ENCODE results near the gene MORC4.
A peak's percentile ranks its signal among the peaks of the same experiment; 100 is the strongest.

The MORC4 gene

DNA sequence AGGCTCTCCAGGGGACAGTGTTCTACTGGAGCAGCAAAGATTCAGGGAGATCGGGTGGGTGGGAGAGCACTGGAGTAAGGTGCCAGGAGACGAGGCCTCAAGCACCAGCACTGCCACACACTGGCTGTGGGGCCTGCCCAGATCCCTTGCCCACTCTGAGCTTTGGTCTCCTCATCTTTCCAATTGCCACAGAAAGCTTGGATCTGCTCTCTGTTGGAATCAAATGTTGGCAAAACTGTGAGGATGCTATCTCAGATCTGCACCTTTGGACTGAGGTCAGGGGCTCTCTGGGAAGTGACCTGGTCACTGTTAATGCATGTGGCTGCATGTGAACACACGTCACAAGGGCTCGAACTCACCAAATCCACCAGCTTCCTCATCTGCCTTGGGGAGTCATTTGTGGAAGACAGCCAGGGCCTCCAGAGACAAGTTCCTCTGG is 98.2 kb downstream of the MORC4 start:
- Histone ChIP-seq H3K4me1 (ENCODE audit: insufficient read depth, poor library complexity, severe bottlenecking) (no peaks in the 10 kb centered on the region), H3K27me3 (ENCODE audit: insufficient read depth, poor library complexity, severe bottlenecking) (no peaks in the 10 kb centered on the region), H3K36me3 (ENCODE audit: low read depth) (no peaks in the 10 kb centered on the region), H3K4me3 (ENCODE audit: severe bottlenecking) (no peak overlapping the region), H3K9me3 (ENCODE audit: severe bottlenecking) (no peaks in the 10 kb centered on the region), H3K27ac (ENCODE audit: poor library complexity, severe bottlenecking) (no peak overlapping the region)
- DNase-seq (ENCODE audit: low spot score) (no peak), ATAC-seq (ENCODE audit: low read depth) (no peak)
- TF ChIP-seq, protein P1, sequence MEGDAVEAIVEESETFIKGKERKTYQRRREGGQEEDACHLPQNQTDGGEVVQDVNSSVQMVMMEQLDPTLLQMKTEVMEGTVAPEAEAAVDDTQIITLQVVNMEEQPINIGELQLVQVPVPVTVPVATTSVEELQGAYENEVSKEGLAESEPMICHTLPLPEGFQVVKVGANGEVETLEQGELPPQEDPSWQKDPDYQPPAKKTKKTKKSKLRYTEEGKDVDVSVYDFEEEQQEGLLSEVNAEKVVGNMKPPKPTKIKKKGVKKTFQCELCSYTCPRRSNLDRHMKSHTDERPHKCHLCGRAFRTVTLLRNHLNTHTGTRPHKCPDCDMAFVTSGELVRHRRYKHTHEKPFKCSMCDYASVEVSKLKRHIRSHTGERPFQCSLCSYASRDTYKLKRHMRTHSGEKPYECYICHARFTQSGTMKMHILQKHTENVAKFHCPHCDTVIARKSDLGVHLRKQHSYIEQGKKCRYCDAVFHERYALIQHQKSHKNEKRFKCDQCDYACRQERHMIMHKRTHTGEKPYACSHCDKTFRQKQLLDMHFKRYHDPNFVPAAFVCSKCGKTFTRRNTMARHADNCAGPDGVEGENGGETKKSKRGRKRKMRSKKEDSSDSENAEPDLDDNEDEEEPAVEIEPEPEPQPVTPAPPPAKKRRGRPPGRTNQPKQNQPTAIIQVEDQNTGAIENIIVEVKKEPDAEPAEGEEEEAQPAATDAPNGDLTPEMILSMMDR (IDR thresholded peaks at IDR 0.05; ENCODE audit: poor library complexity, severe bottlenecking): no peak

DNA sequence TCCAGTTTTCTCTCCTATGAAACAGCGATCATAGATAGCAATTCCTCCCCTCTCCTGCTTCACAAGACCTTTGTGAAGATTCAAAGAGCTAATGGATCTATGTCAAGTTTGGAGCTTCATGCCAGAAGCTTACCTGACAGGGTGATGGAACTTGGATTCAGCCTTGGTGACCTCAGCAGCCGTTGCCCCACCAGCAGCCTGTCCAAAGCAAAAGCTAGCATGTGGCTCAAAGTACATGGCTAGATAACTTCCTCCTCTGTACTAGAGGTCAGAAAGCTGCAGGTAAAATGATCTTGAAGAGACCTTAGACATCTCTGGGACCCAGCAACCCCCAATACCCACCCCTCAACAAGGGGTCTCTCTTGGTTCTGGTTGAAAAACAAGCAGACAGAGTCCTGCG is 98.7 kb downstream of the MORC4 start:
- Histone ChIP-seq H3K4me1 (ENCODE audit: insufficient read depth, poor library complexity, severe bottlenecking) (no peaks in the 10 kb centered on the region), H3K27ac (ENCODE audit: poor library complexity, severe bottlenecking) (no peak overlapping the region), H3K4me3 (ENCODE audit: severe bottlenecking) (no peak overlapping the region), H3K9me3 (ENCODE audit: severe bottlenecking) (no peaks in the 10 kb centered on the region), H3K36me3 (ENCODE audit: low read depth) (no peaks in the 10 kb centered on the region), H3K27me3 (ENCODE audit: insufficient read depth, poor library complexity, severe bottlenecking) (no peaks in the 10 kb centered on the region)
- TF ChIP-seq, protein P1 (IDR thresholded peaks at IDR 0.05; ENCODE audit: poor library complexity, severe bottlenecking): no peak
- DNase-seq (ENCODE audit: low spot score): no peak
- no peak for ATAC-seq (ENCODE audit: low read depth)

DNA sequence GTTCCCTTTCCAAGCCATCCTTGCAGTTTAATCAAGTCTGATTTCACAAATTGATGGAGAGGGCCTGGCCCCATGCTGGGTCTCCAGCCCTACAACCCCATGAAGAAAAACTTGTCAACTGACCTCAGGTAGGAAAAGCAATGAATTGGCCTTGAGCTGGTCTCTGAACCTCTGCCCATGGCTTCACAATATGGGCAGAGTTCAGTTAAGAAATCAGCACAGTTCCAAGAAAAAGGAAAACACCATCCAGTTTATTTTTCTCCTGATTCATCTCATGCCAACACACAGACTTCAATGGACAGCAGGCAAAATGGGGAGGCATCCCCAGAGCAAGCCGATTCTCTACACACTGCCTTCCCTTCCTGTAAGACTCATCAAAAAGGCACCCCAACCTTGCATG is 100.2 kb downstream of the MORC4 start:
- no peaks in the 10 kb centered on the region for H3K27me3 ChIP-seq (ENCODE audit: insufficient read depth, poor library complexity, severe bottlenecking)
- ATAC-seq (ENCODE audit: low read depth): no peak
- peaks cover 12% of the 10 kb centered on the region for H3K4me1 ChIP-seq (ENCODE audit: insufficient read depth, poor library complexity, severe bottlenecking)
- H3K9me3 ChIP-seq (ENCODE audit: severe bottlenecking): no peaks in the 10 kb centered on the region
- H3K36me3 ChIP-seq (ENCODE audit: low read depth): no peaks in the 10 kb centered on the region
- H3K4me3 ChIP-seq (ENCODE audit: severe bottlenecking): no peak overlapping the region
- H3K27ac ChIP-seq (ENCODE audit: poor library complexity, severe bottlenecking): no peak overlapping the region
- TF ChIP-seq, protein P1 (IDR thresholded peaks at IDR 0.05; ENCODE audit: poor library complexity, severe bottlenecking): no peak
- DNase-seq (ENCODE audit: low spot score): no peak

DNA sequence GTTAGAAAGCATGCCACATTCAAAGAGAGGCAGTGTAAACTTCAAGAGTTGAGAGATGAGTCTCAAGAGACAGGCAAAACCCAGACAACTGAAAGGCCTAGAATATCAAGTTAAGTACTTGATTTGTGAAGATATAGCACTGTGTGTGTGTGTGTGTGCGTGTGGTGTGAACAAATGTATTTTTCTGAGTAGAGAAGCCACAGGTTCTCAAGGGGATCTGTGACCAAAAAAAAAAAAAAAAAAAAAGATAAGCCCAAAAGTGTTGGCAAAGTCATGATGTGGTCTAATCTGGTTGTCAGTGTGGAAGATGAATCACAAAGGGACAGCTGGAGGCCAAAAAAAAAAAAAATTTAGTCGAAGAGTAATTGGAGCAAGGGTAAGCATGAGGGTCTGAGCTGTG is 100.7 kb downstream of the MORC4 start:
- ATAC-seq (ENCODE audit: low read depth) (no peak), DNase-seq (ENCODE audit: low spot score) (no peak)
- no peaks in the 10 kb centered on the region for H3K9me3 ChIP-seq (ENCODE audit: severe bottlenecking)
- no peaks in the 10 kb centered on the region for H3K27me3 ChIP-seq (ENCODE audit: insufficient read depth, poor library complexity, severe bottlenecking)
- TF ChIP-seq, protein P1 (IDR thresholded peaks at IDR 0.05; ENCODE audit: poor library complexity, severe bottlenecking): no peak
- H3K27ac ChIP-seq (ENCODE audit: poor library complexity, severe bottlenecking): no peak overlapping the region
- H3K36me3 ChIP-seq (ENCODE audit: low read depth): no peaks in the 10 kb centered on the region
- H3K4me1 ChIP-seq (ENCODE audit: insufficient read depth, poor library complexity, severe bottlenecking): peaks cover 15% of the 10 kb centered on the region
- H3K4me3 ChIP-seq (ENCODE audit: severe bottlenecking): no peak overlapping the region

DNA sequence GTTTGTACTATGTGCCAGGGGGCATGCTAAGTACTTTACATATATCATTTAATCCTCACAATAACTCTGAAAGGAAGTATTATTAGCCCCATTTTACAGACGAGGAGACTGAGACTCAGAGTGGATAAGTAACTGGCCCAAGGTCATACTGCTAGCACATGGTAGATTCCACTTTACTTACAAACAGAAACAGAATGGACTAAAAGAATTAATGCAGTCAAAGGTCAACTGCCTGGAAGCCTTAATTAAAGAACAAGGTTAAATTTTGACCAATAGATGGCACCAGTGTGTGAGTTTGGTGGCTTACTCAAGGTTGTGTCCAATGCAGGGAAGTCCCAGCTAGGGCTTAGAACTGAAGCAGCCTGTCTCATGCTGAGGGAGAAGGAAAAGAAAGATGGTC is 101.5 kb downstream of the MORC4 start:
- Histone ChIP-seq H3K4me1 (ENCODE audit: insufficient read depth, poor library complexity, severe bottlenecking) (peaks cover 15% of the 10 kb centered on the region), H3K36me3 (ENCODE audit: low read depth) (no peaks in the 10 kb centered on the region), H3K27me3 (ENCODE audit: insufficient read depth, poor library complexity, severe bottlenecking) (no peaks in the 10 kb centered on the region), H3K4me3 (ENCODE audit: severe bottlenecking) (no peak overlapping the region), H3K9me3 (ENCODE audit: severe bottlenecking) (no peaks in the 10 kb centered on the region), H3K27ac (ENCODE audit: poor library complexity, severe bottlenecking) (no peak overlapping the region)
- peak; percentile 45; the same call in 1 of the 3 replicates for ATAC-seq (ENCODE audit: low read depth)
- TF ChIP-seq, protein P1 (IDR thresholded peaks at IDR 0.05; ENCODE audit: poor library complexity, severe bottlenecking): peak; percentile 50
- DNase-seq (ENCODE audit: low spot score): no peak

Measured in RWPE2 (cell line).